HPDE6-E6E7 (cell line): ENCODE data around the gene SULT2A1.
"Not testable (repeated sequence)": the region's sequence is repeated elsewhere in the genome, so short reads cannot be mapped to it uniquely, and the experiment has no call there.

Experiments used
- DNase-seq: peaks from one replicate; pipeline ENCODE4 v3.0.0; 2011; ENCODE audit warnings: missing footprints; ENCODE audit errors: extremely low spot score

Gene SULT2A1, protein sequence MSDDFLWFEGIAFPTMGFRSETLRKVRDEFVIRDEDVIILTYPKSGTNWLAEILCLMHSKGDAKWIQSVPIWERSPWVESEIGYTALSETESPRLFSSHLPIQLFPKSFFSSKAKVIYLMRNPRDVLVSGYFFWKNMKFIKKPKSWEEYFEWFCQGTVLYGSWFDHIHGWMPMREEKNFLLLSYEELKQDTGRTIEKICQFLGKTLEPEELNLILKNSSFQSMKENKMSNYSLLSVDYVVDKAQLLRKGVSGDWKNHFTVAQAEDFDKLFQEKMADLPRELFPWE

DNA sequence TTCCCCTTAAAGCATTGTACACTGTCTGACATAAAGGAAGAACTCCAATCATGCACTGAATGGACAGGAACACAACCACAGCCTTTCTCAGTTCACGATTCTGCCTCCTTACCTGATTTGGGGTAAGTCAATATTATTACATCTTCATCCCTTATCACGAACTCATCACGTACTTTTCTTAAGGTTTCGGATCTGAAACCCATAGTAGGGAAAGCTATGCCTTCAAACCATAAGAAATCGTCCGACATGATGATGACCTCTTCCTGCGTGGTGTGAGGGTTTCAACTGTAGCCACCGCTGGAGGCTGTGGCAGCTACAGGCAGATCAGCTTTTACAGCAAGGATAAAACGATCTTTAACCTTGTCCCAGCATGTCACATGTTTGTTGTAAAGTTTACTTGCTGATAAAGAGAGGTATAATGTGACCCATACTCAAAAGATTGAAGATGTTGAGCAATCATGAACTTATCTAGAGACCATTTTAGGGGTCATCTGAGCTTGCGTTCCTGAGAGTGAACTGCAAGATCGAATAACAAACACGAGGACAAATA, at the start of gene SULT2A1:
TSS of gene SULT2A1 (minus strand) at position 306 of the 550 bp plus-strand sequence. CDS start at position 248, 58 bp downstream.
- no peak for DNase-seq

DNA sequence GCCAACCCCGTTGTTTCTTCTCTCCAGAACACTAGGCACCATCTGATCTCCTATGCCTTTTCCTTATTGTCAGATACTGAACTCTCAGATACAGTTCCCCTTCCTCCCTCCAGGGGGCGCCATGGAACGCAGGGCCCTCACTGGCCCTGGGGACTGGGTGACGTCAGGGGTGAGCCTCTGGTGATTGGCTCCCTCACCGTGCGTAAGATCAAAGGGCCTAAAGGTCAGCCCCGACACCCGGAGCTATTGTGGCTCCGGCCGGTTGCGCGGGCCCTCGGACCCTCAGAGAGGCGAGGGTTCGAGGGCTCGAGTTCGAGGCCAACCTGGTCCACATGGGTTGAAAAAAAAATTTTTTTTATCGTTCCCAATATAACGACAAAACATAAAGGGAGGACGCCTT, 42.5 kb upstream of the SULT2A1 start:
- DNase-seq, result not testable (repeated sequence)

DNA sequence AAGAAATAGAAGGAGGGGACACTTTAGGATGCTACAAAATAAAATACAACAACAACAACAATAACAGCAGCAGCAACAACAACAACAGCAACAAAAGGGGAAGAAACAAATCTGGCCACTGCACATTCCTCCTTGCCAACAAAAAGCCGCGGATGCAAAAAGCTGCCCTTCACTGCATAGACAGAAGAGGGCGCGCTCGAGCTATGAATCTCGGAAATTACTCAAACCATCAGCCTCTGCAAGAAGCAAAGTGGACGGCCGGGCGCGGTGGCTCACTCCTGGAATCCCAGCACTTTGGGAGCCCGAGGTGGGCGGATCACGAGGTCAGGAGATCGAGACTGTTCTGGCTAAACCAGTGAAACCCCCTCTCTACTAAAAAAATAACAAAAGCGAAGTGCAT, 34.0 kb upstream of the SULT2A1 start:
- DNase-seq, result not testable (repeated sequence)

DNA sequence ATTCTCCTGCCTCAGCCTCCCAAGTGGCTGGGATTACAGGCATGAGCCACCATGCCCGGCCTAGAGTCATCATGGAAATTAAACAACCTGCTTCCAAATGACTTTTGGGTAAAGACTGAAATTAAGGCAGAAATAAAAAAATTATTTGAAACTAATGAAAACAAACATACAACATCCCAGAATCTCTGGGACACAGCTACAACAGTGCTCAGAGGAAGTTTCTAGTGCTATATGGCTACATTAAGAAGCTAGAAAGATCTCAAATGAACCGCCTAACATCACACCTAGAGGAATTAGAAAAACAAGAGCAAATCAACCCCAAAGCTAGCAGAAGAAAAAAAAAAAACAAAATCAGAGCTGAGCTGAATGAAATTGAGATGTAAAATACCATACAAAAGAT, 24.1 kb upstream of the SULT2A1 start:
- DNase-seq, result not testable (repeated sequence)

DNA sequence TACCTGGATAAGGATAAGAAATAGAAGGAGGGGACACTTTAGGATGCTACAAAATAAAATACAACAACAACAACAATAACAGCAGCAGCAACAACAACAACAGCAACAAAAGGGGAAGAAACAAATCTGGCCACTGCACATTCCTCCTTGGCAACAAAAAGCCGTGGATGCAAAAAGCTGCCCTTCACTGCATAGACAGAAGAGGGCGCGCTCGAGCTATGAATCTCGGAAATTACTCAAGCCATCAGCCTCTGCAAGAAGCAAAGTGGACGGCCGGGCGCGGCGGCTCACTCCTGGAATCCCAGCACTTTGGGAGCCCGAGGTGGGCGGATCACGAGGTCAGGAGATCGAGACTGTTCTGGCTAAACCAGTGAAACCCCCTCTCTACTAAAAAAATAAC, 23.2 kb upstream of the SULT2A1 start:
- DNase-seq, result not testable (repeated sequence)

DNA sequence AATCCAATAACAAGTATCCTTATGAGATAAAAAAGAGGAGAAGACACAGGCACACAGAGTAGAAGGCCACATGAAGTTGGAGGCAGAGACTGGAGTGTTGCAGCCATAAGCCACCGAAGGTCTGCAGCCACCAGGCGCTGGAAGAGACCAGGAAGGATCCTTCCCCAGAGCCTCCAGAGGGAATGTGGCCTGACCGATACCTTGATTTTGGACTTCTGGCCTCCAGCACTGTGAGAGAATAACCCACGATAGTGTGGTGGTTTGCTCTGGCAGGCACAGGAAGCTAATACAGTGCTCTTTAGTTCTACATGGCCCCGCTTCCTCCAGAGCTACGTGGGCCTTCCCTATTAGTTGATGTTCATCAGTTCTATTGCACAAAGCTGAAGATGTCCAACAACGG, 15.3 kb upstream of the SULT2A1 start:
- no peak for DNase-seq

DNA sequence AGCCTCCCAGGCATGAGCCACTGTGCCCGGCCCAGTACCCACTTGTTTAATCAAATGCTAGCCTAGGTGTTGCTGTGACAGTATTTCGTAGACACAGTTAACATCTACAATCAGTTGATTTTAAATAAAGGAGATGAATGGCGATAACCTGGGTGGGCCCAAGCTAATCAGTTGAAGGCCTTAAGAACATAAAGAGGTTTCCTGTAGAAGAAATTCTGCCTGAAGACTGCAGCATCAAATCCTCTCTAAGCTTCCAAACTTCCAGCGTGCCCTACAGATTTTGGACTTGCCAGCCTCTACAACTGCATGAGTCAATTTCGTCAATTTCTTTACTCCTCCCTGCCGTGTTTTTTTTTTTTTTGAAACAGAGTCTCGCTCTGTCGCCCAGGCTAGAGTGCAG, 13.2 kb upstream of the SULT2A1 start:
- no peak for DNase-seq

DNA sequence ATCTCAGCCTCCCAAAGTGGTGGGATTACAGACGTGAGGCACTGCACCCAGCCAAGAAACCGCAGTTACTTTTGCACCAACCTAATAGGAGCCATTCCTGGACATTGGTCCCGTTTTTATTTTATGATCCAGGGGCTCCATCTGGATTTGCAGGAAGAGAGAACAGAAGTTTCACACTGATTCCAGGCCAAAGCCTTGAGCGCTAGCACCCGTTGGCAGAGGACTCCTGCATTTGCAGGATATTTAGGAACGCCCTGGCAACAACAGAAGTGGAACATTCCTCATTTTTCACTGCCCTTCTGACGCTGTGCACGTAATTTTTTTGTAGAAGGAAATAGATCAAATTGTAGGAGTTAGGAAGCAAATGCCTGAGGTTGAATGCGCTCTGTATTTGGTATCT, 11.7 kb upstream of the SULT2A1 start:
- no peak for DNase-seq

DNA sequence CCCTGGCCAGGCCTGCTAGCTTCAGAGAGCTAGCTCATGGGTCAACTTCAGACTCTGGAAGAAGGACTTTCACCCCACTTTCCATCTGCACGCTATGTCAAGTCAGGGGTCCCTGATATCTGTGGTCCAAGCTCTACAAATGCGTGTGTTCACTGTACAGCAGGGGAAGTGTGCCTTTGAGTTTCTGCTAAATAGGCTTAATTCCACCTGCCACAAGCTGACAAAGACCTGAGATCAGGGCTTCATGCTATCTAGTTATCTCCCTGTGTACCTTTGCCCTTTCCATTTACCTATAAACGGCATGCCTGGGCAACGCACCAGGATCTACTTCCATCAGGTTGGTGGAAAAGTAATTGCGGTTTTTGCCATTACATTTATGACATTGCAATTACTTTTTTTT, 10.7 kb upstream of the SULT2A1 start:
- DNase-seq, result no peak

DNA sequence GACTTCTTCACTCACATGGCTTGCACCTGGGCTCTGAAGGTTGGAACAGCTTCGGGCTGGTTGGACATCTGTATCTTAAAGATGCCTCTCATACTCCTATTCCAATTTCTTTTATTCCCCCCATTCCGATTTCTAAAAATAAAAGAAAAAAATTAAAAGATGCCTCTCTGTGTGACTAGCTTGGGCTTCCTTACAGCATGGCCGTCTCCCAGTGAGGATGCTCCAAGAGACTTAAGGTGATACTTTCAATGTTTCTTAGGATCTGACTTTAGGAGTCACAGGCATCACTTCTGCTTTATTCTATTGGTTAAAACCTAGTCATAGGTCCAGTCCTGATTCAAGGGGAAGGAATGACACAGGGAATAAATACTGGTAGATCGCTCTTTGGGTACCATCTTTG, 9.9 kb upstream of the SULT2A1 start:
- DNase-seq, result no peak

DNA sequence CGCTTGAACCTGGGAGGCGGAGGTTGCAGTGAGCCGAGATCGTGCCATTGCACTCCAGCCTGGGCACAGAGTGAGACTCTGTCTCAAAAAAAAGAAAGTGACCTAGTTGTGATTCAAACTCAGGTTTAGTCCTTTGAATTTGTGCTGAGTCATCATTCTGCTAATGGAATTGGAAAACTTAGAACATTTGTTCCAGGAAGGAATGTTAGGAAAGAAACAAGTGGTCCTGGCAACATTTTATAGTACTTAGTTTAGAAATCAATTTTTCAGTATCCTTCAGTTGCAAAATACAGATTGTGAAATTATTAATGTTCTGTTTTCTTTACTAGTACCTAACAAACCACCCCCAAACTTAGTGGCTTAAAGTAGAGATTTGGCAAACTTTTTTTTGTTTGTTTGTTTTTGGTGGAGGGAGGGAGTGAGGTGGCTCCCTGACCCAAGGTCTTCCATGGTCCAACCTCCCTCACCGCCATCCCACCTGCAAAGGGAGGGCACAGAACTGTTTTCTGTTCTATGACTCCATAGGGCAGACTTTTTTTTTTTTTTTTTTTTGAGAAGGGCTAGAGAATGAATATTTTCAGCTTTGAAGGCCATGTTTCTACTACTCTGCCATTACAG, 9.2 kb upstream of the SULT2A1 start:
- DNase-seq, result no peak

DNA sequence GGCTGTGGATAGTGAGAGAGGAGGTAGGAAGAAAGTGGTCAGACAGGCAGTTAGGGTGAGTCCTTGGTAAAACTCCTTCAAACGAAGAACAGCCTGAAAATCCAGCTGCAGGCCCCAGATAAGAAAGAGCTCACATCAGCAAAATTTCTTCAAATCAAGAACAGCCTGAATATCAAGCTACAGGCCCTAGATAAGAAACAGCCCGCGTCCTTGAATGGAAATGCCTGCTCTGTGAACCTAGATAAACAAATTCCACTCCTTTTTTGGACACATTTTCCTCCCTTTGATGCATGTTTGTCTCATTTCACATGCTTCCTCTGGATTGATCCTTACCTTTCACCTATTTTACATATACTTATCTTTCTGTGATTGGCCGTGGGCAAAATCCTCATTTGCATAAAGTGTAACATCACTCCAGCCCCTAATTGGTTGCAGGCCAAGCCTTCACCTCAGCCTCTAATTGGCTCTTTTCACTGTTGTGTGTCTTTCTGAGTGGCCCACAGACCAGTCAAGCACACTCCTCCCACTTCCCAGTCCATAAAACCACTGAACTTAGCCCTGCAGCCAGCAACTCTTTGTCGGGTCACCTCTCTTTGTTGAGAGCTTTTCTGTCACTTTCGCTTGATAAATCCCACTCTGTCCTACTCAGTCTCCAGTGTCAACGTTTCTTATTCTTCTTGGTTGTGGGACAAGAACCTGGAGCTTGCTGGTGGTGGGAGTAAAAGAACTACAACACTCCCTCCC, 6.0 kb upstream of the SULT2A1 start:
- no peak for DNase-seq

DNA sequence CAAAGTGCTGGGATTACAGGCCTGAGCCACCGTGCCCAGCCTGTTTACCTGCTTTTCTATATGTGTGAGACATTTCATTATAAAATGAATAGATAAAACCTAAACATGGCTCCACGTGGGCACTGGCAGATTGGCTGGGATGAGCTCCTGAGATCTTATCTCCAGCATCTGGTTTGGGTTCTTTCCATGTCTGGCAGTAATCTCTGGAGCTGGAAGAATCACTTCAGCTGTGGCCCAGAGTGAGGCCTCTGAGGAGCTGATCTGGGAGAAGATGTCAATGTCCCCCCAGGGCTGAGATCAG, 5.5 kb upstream of the SULT2A1 start:
- no peak for DNase-seq

DNA sequence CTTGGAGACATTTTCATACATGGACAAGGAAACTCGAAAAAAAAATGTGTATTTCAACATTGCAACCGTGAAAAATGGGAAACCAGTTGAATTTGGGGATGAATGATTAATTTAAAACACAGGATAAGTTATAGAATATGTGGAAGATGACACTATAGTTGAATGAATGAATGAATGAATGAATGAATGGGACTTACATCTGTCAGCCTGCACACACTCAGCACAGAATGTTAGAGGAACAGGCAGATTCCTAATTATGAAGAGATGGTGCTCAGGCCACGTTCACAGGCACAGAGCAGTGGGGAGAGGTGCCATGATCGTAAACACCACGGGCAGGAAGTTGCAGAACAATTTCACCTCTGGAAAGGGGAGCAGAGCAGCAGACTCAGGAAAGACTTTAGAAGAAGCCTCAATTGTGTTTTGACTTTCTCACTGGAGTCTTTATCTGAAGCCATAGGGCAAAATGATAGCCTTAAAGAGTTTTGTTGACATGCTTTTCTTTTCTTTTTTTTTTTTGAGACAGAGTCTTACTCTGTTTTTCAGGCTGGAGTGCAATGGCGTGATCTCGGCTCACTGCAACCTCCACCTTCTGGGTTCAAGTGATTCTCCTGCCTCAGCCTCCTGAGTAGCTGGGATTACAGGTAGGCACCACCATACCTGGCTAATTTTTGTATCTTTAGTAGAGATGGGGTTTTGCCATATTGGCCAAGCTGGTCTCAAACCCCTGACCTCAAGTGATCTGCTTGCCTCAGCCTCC, 4.9 kb upstream of the SULT2A1 start:
- no peak for DNase-seq

DNA sequence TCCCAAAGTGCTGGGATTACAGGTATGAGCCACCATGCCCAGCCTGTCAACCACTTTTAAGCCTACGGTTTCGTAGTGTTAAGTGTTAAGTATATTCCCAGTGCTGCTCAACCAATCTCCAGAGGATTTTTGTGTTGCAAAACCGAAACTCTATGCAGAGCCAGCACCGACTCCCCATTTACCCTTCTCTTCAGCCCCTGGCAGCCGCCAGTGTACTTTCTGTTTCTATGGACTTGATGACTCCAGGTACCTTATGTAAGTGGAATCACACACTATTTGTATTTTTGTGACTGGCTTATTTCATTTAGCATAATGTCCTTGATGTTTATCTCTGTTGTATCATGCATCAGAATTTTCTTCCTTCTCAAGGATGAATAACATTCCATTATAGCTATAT, 1.1 kb downstream of the SULT2A1 start:
- no peak for DNase-seq

DNA sequence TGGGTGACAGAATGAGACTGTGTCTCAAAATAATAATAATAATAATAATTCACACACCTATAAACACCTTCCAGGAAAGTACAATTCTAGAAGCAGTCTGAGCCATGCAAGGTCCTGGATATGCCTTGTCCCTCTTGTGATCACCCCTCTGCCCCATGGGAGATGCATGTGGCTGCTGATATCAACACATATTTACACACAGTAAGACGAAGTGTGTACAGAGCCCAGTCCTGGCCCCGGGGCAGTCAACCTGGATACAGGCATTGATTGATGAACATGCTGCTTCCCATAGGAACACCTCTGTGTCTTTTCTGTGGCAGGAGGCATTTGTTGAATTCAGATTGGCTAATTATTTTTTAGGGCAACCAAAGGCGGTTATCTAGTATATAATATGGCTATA, 3.2 kb downstream of the SULT2A1 start:
- no peak for DNase-seq

DNA sequence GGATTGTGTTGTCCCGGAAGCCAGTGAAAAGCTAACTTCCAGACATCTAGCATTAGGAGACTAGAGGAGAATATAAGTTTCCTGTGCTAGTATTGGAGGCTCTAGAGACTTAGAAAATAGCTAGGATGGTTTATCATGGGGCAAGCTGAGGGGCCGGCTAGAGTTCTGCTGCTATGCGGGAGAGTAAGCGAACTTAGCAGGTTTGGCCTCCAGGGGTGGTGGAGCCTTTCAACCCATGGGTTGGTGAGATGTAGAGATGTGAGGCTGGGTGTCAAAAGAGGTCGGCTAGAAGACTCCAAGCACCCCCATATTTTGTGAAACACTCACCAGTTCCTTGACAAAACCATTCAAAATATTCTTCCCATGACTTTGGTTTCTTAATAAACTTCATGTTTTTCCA, 4.4 kb downstream of the SULT2A1 start:
- DNase-seq, result no peak

DNA sequence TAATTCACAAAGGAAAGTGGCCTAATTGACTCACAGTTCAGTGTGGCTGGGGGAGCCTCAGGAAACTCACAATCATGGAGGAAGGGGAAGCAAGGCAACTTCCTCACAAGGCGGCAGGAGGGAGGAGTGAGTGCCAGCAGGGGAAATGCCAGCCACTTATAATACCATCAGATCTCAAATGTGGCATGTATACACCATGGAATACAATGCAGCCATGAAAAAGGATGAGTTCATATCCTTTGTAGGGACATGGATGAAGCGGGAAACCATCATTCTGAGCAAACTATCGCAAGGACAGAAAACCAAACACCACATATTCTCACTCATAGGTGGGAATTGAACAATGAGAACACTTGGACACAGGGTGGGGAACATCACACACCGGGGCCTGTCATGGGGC, 6.7 kb downstream of the SULT2A1 start:
- not testable (repeated sequence) for DNase-seq

DNA sequence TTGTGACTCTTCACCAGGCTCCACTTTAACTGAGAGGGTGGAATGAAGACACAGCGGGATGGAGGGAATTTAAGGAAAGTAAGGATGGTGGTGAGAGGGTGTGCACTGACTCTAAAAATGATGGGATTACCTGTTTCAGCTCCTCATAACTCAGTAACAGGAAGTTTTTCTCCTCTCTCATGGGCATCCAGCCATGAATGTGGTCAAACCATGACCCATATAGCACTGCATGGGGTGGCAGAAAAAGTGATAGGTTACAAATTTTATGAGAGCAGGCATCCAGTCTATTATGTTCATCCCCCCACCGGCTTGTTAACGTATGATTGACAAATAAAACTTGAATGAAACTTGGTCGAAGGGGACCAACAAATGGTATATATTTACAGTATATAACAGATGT, 7.2 kb downstream of the SULT2A1 start:
- DNase-seq, result no peak

DNA sequence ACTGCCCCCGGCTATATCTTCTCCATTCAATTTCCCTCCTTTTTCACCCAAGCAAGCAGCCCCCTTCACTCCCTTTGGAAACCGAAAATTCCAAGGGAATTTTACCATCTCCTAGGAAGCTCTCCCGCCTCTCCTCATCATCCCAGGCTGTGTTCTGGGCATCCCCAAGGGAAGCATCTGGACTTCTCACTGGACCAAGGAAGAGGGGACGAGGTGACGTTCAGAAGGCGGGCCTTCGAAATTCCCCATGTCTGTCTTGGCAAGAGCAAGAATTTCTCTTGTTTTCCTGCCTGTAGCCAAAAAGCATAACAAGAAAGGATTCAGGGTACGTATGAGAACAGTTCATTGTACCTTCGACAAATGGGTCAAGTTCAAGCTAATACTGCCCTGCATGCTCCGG, 20.9 kb downstream of the SULT2A1 start:
- DNase-seq, result no peak

DNA sequence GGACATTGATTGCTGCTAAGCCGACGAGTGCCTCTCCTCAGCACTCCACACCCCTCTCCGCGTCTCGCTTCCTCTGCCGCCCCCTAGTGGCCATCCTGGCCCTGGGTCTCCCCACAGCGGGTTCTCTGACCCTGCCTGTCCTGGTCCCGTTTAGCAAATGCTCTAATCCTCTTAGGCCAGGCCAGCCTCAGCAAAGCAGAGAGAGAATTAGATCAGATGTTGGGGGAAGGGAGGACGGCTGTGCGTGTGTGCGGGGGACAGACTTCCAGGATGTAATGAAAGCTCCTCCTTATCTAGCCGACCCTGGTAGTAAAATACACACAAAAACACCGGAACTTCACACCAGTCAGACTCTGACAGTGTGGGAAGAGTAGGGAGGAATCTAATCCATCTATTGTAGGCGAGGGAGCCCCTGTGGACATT, 22.6 kb downstream of the SULT2A1 start:
- DNase-seq, result peak; percentile 85

DNA sequence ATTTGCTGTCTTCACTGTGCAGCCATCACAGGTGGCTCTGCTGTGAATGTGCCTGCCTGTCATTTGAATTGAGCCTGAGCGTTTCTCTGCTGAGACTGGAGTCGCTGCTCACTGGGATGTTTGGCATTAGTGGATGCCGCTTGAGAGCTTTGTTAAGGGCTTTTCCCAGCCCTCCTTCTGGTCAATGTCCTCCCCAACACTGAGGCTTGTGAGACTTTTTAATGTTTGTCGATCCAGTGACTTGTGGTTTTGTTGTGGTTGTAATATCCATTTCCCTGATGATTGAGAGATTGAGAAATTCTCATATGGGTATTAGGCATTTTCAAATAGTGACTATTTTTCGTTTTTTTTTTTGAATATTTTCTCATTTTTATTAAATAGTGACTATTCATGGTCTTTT, 24.5 kb downstream of the SULT2A1 start:
- DNase-seq, result no peak
